Dedifferentiated amniotic fluid mesenchymal stem cell (primary cell): ENCODE results near the gene TSC2.
"Not testable (repeated sequence)": the region's sequence is repeated elsewhere in the genome, so short reads cannot be mapped to it uniquely, and the experiment has no call there.

Experiments used
- DNase-seq: peaks from one replicate; pipeline ENCODE4 v3.0.0-alpha.2; 2016; ENCODE audit errors: extremely low spot score

Gene TSC2

DNA sequence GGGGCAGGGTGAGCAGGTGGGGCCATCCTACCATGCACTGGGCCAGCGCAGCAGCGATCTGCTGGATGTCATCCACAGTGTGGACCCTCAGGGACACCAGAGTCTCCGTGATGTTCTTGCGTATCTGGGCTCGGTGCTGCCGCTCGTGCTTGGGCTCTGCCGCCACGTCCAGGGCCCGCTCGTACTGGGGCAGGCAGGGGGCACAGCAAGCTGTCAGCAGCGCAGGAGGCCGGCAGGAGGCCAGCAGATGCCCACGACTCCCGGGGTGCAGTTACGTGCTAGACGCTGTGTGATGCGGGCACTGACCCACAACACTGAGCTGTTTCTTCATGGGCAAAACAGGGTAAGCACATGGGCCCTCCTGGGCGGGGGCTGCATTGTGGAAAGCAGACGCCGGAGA lies 57.5 kb downstream of the TSC2 start:
- DNase-seq: not testable (repeated sequence)

DNA sequence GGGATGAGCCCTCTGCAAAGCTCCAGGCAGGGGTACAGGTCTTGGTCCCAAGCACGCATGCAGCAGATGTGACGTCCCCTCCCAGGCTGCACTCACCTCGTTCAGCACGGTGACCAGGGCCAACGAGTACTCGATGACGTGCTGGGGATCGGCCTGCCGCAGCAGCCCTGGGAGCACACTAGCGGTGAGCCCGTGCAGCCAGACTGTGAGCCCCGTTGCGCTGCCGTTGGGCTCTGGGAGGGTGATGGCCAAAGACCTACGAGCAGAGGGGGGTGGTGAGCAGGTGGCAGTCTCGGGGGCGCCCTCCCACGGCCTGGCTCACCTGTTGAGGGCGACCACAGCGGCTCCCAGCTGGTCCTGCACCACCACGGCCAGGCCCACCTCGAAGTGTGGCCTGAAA lies 58.0 kb downstream of the TSC2 start:
- DNase-seq: not testable (repeated sequence)

DNA sequence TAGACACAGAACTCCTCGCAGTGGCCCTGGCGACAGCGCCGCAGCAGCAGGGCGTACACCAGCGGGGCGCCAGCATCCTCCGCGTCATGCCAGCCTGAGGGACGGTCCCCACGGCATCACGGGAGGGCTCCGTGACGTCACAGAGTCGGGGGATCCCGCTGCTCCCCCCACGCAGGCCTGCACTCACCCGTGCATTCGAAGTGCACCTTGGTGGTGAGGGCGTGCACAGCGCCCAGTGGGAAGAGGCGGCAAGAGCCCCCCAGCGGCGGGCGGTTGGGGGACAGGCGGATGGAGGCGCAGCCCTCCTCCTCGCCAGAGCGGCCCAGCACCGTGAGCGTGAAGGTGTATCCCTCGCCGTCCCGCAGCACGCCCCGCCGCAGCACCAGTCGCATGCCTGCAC lies 58.4 kb downstream of the TSC2 start:
- DNase-seq: not testable (repeated sequence)

DNA sequence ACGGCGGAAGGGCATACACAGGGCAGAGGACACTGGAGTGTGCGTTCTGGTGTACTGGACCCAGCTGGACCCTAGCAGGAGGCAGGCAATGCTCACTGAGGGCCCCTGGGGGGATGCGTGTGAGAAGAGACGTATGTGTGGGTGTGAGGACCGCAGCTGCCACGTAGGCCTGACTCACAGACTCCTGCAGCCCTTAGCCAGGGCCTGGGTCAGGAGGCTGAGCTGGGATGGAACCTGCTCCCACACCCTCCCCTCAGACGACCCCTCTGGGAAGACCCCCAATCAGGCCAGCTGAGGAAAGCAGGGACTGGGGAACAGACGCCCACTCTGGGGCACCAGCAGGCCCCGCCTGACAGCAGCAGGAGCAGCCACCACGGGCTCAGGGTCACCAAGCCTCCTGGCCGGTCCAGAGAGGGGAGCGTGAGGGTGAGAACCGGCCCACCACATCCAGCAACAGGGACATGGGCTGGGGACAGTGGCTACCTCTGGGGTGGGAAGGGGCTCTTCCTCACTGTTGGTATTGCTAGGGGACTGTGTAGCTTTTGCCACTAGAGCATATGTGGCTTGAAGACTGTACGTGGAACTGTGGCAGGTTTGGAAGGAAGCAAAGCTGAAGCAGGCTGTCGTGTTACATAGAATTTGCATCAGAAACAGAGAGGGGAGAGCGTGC lies 59.5 kb downstream of the TSC2 start:
- not testable (repeated sequence) for DNase-seq

DNA sequence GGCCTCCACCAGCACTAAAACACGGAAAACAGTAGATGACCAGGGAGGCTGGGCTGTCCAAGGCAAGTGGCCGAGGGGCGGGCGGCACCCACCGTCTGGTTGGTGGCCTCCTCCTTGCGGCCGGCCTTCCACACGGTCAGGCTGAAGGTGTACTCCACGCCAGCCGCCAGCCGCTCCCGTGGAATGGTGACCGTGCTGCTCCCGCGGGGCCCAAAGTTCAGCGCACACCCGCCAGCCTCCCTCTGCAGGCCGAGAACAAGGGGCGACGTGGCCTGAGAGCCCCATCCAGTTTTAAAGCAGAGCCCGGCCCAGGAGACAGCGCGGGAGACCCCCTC lies 60.0 kb downstream of the TSC2 start:
- not testable (repeated sequence) for DNase-seq

DNA sequence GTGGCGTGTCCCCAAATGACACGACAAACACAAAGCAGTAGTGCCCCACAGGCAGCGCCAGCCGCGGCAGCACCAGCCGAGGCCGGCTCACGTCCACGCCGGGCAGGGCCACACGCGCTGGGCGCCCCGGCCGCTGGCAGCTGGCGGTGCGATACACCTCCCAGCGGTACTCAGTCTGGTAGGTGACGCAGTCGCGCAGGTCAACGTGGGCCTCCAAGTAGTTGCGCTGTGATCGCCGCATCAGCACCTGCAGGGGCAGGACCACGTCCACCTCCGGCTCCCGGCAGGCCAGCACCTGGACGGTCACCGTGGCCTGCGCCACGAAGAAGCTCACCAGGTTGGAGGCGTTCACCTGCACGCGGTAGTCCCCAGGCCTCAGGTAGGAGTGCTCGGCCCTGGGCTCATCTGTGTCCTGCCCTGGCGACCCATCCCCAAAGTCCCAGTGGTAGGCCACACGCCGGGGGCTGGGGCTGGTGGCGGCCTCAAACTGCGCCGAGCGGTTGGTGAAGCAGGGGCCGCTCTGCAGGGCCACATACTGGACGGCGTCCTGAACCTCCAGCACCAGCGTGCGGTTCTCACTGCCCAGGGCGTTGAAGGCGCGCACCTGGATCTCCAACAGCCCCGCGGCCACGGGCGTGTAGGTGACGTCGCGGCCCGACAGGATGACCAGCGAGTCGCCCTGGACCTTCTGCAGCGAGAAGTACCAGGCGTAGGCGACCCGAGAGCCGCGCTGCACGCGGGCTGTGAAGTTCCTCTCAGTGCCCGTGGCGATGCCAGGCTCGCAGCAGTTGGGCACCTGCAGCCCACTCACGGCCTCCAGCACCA lies 60.9 kb downstream of the TSC2 start:
- DNase-seq: not testable (repeated sequence)

DNA sequence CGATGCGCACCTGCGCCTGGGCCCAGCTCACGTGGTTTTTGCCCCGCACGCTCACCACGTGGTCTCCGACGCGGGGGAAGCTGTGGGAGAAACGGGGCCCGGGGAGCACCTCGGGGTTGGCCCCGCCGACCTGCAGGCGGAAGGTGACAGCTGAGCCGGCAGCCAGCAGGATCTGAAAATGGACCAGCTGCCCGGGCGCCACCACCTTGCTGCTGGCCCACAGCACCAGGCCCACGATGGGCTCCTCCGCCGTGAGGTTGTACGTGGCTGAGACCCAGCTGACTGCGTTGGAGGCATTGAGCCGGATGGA lies 61.4 kb downstream of the TSC2 start:
- DNase-seq: not testable (repeated sequence)

DNA sequence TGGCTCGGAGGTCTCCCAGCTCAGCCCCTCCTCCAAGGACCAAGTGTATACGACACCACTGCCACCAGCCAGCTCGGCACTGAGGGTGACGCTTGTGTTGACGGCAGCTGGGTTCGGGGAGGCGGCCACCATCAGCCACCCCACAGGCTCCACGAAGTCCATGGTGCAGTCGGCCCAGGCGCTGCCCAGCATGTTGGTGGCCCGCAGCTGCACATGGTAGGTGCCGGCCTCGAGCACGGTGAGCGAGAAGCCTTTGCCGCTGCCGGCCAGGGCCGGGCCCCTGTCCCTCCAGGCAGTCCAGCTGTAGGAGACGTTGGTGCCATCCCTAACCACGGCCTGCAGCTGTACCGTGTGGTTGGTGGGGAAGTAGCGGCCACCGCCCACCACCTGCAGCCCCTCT lies 62.1 kb downstream of the TSC2 start:
- DNase-seq: not testable (repeated sequence)

DNA sequence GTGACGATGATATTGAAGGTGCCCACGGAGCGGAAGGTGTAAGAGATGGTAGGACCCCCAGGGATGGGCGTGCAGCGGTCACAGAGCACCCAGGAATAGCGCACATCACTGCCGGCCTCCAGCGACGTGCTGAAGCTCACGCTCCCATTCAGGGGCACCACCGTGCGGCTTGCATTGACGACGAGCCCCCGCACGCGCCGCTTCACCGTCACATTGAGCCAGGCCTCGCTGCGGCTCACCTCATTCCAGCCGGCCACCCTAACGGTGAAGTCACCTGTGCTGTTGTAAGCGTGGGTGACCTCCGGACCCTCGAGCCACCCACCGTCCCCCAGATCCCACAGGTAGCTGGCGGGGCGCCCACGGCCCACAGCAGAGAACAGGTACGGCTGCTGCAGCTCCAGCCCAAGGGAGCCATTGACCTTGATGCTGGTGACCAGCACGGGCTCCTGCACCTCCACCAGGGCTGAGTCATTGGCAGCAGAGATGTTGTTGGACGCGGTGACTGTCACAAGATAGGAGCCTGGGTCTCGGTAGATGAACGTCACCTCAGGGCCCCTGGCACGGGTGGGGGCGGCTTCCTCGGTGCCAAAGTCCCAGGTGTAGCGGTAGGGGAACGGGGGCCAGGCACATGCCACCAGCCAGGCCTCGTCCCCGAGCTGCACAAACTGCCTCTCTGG lies 62.7 kb downstream of the TSC2 start:
- DNase-seq: not testable (repeated sequence)

DNA sequence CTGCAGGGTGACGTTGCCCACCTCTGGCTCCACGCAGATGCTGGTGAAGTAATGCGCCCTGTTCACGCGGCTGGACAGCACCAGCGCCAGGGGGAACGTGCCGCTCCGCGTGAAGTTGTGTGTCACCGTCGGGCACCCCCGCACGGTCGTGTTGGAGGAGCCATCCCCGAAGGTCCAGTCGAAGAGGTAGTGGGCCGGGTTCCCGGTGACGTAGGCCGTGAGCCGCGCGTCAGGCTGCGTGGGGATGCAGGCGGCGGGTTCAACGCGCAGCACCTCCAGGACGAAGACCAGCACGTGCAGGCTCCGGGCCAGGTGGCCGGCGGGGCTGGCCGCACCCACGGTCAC lies 63.2 kb downstream of the TSC2 start:
- not testable (repeated sequence) for DNase-seq

DNA sequence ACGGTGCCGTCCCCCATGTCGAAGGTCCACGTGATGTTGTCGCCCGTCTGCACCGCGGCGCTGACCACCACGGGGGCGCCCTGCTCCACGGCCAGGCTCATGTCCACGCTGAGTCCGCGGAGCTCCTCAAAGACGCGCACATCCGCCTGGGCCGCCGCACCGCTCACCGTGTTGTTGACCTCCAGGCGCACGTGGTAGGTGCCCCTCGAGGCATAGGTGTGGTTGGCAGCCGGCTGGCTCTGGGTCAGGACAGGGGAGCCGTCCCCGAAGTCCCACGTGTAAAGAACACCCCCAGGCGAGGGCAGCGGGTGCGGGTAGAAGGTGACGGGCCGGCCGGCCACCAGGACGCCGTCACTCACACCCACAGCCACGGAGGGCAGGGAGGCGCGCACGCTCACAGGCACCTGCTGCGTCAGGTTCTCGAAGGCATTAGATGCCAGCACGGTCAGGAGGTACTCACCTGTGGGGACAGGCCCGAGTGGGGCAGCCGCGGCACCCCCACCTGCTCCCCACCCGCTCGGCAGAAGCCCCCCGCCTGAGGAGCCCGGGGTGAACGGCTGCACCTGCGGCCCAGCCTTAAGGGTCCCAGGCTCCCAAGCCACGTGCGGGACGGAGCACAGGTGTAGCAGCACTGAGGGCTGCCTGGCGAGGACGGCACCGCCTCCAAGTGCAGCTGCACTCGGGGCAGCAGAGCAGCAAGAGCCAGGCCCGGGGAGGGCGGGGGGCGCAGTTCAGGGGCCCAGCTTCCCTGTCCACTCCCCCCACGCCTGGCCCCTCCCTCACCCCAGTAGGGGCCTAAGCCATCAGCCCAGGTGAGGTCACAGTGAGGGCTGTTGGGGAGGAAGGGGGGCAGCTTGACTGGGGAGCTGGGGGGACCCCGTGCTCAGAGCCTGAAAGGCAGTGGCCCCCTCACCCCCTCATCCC lies 63.9 kb downstream of the TSC2 start:
- not testable (repeated sequence) for DNase-seq

DNA sequence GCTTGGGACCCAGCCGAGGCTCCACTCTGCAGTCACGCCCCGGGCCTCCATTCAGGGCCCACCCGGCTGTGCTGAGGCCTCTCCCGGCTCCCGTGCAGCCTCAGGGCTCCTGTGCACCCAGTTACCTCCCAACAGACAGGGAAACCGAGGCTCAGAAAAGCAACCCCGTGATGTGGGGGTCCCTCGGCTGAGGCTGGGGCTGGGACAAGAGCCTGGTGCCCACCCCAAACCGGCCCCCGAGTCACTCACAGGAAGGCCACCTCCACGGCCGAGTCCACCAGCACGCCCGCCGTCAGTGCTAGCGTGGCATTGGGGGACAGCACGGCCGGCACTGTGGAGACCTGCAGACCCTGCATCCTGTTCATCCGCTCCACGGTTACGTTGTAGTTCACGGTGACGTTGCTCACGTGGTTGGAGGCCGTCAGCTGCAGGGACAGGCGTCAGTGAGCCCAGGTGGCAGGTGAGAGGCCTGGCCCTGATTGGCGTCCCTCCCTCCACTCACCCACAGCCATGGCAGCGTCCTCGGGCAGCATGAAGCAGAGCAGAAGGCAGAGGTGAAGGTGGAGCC lies 64.8 kb downstream of the TSC2 start:
- not testable (repeated sequence) for DNase-seq

DNA sequence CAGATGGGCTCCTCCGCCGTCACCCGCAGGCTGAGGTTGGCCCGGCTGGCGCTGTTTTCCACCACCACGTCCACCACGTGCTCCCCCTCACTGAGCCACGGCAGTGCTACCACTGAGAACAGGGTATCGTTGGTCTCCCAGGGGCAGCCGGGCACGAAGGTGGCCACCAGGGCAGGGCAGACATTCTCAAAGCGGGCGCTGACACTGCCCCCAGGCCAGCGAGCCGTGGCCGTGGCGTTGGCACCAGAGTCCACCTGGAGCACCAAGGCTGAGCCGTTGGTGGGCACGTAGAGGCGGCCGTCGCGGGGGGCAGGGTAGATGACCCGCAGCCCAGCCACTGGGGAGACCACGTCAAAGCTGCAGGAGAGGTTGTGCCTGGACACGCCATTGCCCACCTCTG lies 66.4 kb downstream of the TSC2 start:
- DNase-seq: not testable (repeated sequence)

DNA sequence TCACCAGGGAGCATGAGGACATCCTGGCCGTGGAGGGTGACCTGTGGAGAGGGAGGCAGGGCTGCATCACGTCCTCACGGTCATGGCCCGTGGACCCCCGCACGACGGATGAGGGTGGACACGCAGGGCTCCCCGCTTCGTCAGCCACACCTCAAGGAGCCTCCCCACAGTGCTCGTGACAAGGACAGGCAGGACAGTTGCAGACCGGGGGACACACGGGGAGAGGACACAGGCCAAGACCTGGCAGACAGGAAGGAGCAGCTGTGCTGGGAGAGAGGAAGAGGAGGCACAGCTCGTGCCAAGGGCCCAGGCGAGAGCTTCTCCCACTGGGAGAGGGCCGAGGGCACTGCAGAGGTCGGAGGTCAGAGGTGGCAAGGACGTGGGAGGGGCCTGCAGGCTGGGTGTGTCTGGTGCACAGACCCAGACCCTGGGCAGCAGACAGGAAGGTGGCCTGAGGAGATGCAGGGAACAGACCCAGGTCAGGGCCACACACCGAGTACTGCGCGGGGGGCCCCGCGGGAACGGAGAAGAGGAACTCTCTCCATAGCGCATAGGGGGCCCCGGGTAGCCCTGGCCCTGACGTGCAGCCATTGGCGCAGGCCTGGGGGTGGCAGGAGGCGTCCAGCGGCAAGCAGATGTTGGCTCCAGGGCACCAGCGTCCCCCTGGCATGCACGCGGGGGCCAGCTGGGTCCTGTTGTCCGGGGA lies 67.3 kb downstream of the TSC2 start:
- DNase-seq: not testable (repeated sequence)

DNA sequence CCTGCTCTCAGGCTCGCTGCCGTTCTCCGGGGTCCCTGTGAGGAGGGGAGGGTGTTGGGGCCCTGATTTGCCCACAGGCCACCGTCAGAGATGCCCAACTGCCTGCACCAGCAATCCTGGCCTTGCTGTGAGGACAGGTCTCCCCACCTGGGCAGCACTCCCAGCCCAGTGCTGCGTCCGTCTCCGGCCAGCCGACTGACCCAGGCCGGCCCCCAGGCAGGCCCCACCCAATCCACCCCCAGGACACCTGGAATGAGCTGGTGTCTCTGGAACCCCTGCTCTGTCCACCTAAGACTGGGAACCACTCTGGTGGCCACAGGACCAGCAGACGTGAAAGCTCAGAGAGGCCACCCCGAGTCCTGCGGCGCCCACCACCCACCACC lies 67.8 kb downstream of the TSC2 start:
- DNase-seq: no peak

DNA sequence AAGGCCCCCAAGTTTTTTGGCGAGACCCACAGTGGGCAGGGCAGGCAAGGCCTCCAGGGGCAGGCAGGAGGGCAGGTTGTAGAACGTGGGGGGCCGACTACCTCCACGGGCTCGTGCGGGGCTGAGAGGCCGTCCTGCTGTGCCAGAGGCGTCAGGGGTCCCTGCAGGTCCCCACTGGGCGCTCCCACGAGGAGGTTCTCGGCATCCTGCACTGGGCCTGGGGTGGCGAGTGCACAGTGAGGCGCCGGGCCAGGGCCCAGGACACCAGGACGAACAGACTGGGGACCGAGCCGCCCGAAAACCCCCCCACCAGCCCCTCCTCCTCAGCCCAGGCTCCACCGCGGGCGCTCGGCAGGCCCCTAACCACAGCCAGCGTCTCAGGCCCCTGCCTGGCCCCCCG lies 68.6 kb downstream of the TSC2 start:
- DNase-seq: not testable (repeated sequence)

DNA sequence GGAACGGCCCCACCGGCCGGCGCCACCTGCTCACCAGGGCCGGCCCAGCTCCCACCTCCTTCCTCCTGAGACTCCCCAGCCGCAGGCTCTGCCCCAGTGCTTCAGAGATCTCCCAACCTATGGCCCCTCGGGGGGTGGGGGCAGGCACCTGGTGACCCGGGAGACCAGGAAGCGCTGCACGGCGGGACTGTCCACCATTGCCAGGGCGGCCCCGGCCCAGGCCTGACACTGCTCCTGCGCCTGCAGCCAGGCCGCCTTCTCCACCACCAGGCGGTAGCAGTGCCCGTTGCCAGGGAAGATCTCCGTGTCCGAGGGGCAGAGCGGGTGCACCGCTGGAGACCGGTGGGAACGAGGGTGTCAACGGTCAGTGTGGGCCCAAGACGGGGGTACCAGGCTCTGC lies 69.6 kb downstream of the TSC2 start:
- not testable (repeated sequence) for DNase-seq

DNA sequence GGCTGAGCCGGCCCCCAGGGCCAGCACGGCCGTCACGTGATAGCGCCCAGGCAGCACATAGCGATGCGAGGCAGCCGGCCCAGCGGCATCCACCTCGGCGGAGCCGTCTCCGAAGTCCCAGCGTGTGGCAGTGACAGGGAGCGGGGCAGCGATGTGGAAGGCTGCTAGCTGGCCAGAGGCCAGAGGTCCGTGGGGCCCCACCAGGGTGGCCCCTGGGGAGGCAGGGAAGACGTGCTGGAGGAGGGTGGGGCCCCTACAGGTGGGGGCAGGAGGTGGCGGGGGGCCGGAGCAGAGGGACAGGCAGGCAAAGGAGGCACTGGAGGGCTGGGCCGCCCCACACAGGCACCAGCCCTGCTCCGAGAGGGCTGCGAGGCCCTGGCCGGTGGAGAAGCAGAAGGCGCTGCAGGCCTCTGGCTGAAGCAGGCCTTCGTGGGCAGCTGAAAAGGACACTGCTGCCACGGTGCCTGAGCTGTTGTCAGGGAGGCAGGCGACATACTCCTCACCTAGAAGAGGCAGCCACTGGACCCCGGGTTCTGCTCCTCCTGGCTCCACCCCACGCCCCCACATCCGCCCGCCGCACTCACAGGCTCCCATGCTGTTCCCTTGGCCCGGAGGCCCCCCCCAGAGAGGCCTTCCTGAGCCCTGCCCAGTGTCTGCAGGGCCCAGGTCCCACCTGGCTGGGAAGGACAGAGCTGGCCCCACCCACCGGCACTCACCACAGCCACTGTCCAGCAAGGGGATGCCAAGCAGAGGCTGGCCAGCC lies 70.4 kb downstream of the TSC2 start:
- DNase-seq: not testable (repeated sequence)

DNA sequence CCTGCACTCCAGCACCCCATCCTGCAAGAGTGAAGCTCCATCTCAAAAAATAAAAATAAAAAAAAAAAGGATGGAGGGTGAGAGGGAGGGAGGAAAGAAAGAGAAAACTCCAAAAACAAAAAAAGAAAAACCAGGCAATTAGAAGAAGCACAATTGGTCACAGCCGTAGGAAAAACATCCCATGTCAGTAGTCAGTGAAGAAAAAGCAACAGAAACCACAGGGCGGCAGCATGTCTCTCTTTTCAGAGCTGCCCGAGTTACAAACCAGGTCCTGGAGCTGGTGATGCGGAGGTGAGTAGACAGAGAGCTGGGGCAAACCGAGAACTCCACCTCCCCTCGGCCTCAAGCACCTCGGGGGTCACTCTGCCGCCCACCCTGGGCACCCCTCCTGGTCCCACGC lies 73.5 kb downstream of the TSC2 start:
- DNase-seq: not testable (repeated sequence)

DNA sequence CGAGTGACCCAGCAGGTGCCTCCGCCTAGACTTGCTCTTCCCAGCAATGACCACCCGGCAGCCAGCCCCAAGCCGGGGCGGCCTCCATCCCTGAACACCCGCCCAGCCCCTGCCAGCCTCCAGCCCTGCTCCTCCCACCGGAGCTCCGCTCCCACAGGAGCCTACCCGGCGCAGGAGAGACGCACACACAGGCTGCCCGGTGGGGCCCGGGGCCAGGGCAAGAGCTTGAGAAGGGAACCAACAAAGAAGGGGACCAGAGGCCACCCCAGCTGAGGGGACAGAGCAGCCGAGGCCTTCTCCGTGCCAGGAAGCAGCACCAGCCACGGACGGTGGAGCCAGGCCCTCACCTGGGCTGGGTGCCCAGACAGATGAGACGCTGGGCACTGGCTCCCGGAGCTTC lies 74.1 kb downstream of the TSC2 start:
- DNase-seq: no peak
